AG09319 (cell line): ENCODE data around the gene KIFBP.

Experiments
- DNase-seq: peaks from one replicate; pipeline ENCODE4 v3.0.0-alpha.2; 2010; ENCODE audit warnings: low read depth; ENCODE audit errors: extremely low read depth
- CTCF ChIP-seq: IDR thresholded peaks from 2 replicates; pipeline ENCODE4 v1.5.1; 2011; ENCODE audit warnings: low read depth, mild to moderate bottlenecking, inconsistent platforms, low read length, moderate library complexity

Gene KIFBP

DNA sequence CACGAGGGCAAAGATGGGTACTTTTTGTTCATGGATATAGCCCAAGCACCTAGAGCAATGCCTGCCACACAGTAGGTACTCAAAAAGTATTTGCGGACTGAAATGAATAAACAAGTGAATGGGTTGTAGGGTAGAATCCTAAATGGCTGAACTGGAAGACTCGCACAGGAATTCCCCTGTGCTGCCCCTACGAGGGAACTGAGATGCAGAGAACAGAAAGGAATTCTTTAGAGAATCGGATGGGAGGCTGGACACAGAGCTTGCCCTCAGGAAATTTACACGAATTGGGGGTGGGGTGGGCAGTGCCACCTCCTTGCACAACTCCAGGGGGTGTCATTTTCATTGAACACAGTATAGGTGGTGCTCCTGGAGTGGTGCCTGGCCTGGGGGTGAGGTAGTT is 64.1 kb downstream of the KIFBP start:
- no peak for DNase-seq
- TF ChIP-seq CTCF, result no peak

DNA sequence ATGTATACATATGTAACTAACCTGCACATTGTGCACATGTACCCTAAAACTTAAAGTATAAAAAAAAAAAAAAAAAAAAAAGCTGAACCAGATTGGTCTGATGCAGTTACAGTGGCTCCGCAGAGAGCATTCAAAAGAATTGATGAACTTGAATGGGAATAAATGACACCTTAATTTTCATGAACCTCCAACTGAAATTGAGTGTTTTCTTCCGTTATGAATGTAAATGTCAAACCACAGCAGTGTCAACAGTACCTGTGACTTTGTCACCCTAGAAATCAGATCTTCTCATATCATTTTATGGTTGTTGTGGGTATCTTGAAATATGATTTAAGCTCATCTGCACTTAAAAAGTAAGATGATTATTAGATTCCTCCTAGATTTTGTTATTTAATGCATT is 66.6 kb downstream of the KIFBP start:
- DNase-seq, result no peak
- no peak for TF ChIP-seq CTCF

- DNase-seq, result no peak
- no peak for TF ChIP-seq CTCF
Measured at GRCh38 chr10:69056129-69056528, 67.5 kb downstream of the KIFBP start.

DNA sequence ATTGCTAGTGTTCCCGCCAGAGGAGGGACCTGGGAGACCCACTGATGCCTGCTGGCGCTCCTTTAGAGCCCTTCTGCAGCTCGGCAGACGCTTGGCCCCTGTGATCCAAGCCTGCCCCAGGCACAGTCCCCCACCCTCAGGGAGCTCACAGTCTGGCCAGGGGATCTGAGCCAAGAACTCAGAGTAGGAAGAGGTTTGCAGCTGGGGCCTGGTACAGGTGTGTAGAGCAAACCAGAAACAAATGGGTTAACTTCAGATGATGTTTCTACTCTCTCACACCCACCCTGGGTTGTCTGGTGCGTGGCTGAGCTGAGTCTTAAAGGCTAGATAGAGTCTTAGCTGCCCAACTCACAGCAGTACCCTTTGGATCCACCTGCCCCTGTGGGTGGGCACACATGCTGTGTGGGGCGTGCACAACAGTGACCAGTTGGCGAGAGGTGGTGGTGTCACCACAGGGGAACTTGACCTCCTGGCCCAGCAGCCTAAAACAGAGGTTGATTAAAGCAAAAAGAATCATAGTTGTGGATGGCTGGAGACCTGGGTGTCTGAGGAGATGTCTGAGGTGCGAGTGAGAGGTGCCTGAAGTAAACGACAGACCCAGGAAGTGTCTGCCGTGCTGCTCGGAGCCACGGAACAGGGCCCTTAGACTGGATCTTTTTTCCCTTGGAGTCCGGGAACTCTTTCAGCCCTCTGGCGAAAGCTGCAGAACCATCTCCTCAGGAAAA is 68.1 kb downstream of the KIFBP start:
- no peak for TF ChIP-seq CTCF
- no peak for DNase-seq

GRCh38 chr10:69057261-69057950 is 68.8 kb downstream of the KIFBP start:
- DNase-seq, result no peak
- TF ChIP-seq CTCF, result no peak

- no peak for DNase-seq
- no peak for TF ChIP-seq CTCF
Measured at GRCh38 chr10:69057951-69058297, 69.3 kb downstream of the KIFBP start.

DNA sequence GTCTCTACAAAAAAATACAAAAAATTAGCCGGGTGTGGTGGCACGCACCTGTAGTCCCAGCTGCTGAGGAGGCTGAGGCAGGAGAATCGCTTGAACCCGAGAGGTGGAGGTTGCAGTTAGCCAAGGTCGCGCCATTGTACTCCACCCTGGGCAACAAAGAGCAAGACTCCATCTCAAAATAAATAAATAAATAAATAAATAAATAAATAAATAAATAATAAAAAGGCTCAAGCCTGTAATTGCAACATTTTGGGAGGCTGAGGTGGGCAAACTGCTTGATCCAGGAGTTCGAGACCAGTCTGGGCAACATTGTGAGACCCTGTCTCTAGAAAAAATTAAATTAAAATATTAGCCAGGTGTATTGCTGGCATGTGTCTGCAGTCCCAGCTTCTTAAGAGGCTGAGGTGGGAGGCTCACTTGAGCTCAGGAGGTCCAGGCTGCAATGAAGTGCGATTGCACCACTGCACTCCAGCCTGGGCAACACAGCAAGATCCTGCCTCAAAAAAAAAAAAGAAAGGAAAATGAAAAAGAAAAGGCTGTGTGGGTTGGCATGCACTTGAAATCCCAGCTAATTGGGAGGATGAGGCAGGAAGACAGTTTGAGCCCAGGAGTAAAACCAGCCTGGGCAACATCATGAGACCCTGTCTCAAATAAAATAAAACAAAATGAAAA is 71.7 kb downstream of the KIFBP start:
- DNase-seq, result no peak
- no peak for TF ChIP-seq CTCF
